Psoas muscle (tissue), 8 donors: Measurements from ENCODE around the gene RSRP1. TPM values are rescaled to one million over a fixed set of nuclear protein-coding genes. Genes with fewer than 3 reads are reported as not detected.
A peak's percentile ranks its signal among the peaks of the same experiment; 100 is the strongest.
"Not testable (repeated sequence)": the region's sequence is repeated elsewhere in the genome, so short reads cannot be mapped to it uniquely, and the experiment has no call there.

ENCODE experiments used
- ATAC-seq, 4 donors: fragments of 200-7000 bp; cut with Tn5 transposase; one replicate each; pipeline ENCODE4 v1.9.1; 2020; ENCODE audit warnings: moderate library complexity in 3 of 4, mild to moderate bottlenecking in 2 of 4
- DNase-seq, 2 donors: peaks; one replicate each; pipeline ENCODE4 v3.0.0-alpha.2; 2020
- H3K27ac ChIP-seq: fragments of 200-600 bp; one replicate; pipeline ENCODE4 v1.8.0; 2022
- H3K27me3 ChIP-seq, 3 donors: fragments of 200-600 bp in 1 of 3; one replicate each; pipeline versions ENCODE4 v1.6.1 to v1.8.0; 2013 to 2022; ENCODE audit warnings: low read length in 2 of 3, mild to moderate bottlenecking in 2 of 3, moderate library complexity in 1 of 3; ENCODE audit not compliant: insufficient read depth in 3 of 3
- H3K36me3 ChIP-seq, 2 donors: fragments of 200-600 bp in 1 of 2; one replicate each; pipeline versions ENCODE4 v1.6.1 to v1.8.0; 2013 to 2022; ENCODE audit warnings: low read depth in 1 of 2, mild to moderate bottlenecking in 1 of 2, moderate library complexity in 1 of 2; ENCODE audit not compliant: insufficient read depth in 1 of 2
- H3K4me1 ChIP-seq: fragments of 200-600 bp; one replicate; pipeline ENCODE4 v1.8.0; 2022
- H3K4me3 ChIP-seq: fragments of 200-600 bp; one replicate; pipeline ENCODE4 v1.8.0; 2022; ENCODE audit warnings: mild to moderate bottlenecking
- H3K9me3 ChIP-seq: fragments of 200-600 bp; one replicate; pipeline ENCODE4 v1.8.0; 2022
- WGBS, 3 donors: extraction: QIAGEN DNeasy Blood & Tissue Kit; methylation state at CpG; one replicate each; pipeline versions ENCODE4 v1.1.6 to v1.1.7; 2013; 5-methylcytosine and 5-hydroxymethylcytosine counted together
- intact Hi-C, 2 donors: fragments of 100-400 bp; cut with DNase I; formaldehyde crosslinking; loops; one replicate each; pipeline versions ENCODE4 v1.11.0 to v1.14.2; 2022
- polyA plus RNA-seq, 3 donors: library from polyadenylated mRNA; stranded (reverse); fragments of 200-250 nt; gene quantifications; one replicate each; pipeline ENCODE4 v1.2.3, GENCODE V29; 2013
- total RNA-seq, 4 donors: library from RNA; stranded (reverse); fragmentation: NEBNext Ultra II Directional in 2 of 4; extraction: Animal tissue kit (Norgen Biotek cat#: 25700) in 2 of 4; gene quantifications; one replicate each; pipeline versions ENCODE4 v1.2.1 to v1.2.4, GENCODE V29; 2021 to 2023
- donor health status: healthy with polysubstance abuse.
- donor health status: DM: no; HTN: no; CAD: no; lungs with moderate emphysema.
- donor health status: Bipolar disorder and iron deficiency.
- donor health status: healthy.
- donor health status: DM: yes; HTN: yes; CAD: no.
- donor health status: DM: no; HTN: no; CAD: no.
- donor health status: DM: no; HTN: no; CAD: no.
- donor health status: DM: yes; HTN: yes; CAD: no.

RSRP1 gene
- total and polyA plus RNA-seq, 7 donors = 9.6 to 36.5 (median 17.7) TPM

- ATAC-seq, H3K4me1 ChIP-seq, intact Hi-C loops, H3K4me3 ChIP-seq, H3K9me3 ChIP-seq, H3K36me3 ChIP-seq, H3K27me3 ChIP-seq, DNase-seq, H3K27ac ChIP-seq: not testable (repeated sequence)
- 45 to 50% (median 49%) methylated on average over 3 to 4 of the region's 8 CpGs for WGBS, 3 donors
Observed at GRCh38 chr1:25278790-25279189, 31.5 kb upstream of the RSRP1 start.

DNA sequence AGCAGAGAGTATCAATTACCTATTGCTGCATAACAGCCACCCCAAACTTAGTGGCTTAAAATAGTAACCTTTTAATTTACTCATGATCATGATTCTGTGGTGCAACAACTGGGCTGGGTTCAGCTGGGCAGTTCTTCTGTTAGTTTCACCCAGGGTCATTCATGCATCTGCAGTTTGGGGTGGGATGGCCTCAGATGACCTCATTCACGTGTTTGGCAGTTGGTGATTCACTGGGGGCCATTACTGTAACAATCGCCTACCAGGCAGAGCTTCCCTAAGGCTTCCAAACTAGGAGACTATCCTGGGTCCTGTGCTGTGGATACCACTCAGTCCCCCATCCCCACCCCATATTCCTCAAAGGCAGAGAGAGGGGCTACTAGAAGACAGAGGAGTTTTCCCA is 31.1 kb upstream of the RSRP1 start:
- H3K4me1 ChIP-seq, ATAC-seq, intact Hi-C loops, H3K9me3 ChIP-seq, H3K36me3 ChIP-seq, H3K4me3 ChIP-seq, H3K27me3 ChIP-seq, H3K27ac ChIP-seq, DNase-seq: not testable (repeated sequence)
- WGBS, 3 donors = 29 to 64% (median 49%) methylated on average over 2 of the region's 2 CpGs

- H3K27ac ChIP-seq, DNase-seq, H3K4me1 ChIP-seq, intact Hi-C loops, H3K27me3 ChIP-seq, H3K36me3 ChIP-seq, H3K9me3 ChIP-seq, ATAC-seq, H3K4me3 ChIP-seq: not testable (repeated sequence)
- 88 to 92% (median 89%) methylated on average over 1 of the region's 1 CpG for WGBS, 3 donors
Observed at GRCh38 chr1:25277295-25277694, 30.0 kb upstream of the RSRP1 start.

DNA sequence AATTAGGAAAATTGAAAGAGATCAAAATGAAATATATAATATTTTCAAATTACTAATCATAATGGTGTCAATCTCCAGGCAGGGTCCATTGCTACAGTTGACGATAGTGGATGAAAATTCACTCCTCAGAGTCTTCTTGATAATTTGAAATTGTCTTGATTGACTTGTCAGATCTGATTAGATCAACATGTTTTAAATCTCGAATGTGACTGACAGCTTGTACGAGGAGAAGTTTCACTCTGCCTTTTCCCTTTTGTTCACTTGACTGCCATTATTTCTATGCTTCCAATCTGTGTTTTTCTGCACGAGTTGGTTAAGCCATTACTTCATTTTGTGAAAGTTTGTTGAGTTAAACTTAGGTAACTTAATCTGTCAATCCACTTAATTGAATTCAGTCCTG is 28.4 kb upstream of the RSRP1 start:
- intact Hi-C loops = not testable (repeated sequence)

GRCh38 chr1:25272238-25272637 is 25.0 kb upstream of the RSRP1 start, which contains the start of gene RHD:
RHD (plus strand) TSS chr1:25272509; CDS start chr1:25272548, 39 bp downstream.
- 87 to 90% (median 88%) methylated on average over 8 of the region's 8 CpGs for WGBS, 3 donors

More for the DNA sequence above, 28.4 kb upstream of the RSRP1 start:
- not testable (repeated sequence) for H3K4me3 ChIP-seq, DNase-seq, ATAC-seq, H3K27me3 ChIP-seq, H3K4me1 ChIP-seq, H3K27ac ChIP-seq, H3K36me3 ChIP-seq, H3K9me3 ChIP-seq
- WGBS, 3 donors = 77 to 83% (median 77%) methylated on average over 4 of the region's 4 CpGs

GRCh38 chr1:25268143-25268760 is 21.0 kb upstream of the RSRP1 start:
- intact Hi-C loops, ATAC-seq, H3K9me3 ChIP-seq, H3K4me1 ChIP-seq, DNase-seq, H3K27me3 ChIP-seq, H3K36me3 ChIP-seq: not testable (repeated sequence)
- 38 to 42% (median 42%) methylated on average over 14 of the region's 14 CpGs for WGBS, 3 donors
- H3K4me3 ChIP-seq = peak overlapping the region; percentile 60
- H3K27ac ChIP-seq = peak overlapping the region; percentile 46

More at GRCh38 chr1:25272238-25272637, 25.0 kb upstream of the RSRP1 start, which contains the start of gene RHD:
- DNase-seq, H3K9me3 ChIP-seq, H3K27me3 ChIP-seq, H3K4me1 ChIP-seq, H3K36me3 ChIP-seq, H3K4me3 ChIP-seq, ATAC-seq, intact Hi-C loops, H3K27ac ChIP-seq: not testable (repeated sequence)

- WGBS, 3 donors = 0 to 1% (median 0%) methylated on average over 31 to 37 of the region's 56 CpGs
- H3K36me3 ChIP-seq, H3K4me1 ChIP-seq, intact Hi-C loops, H3K9me3 ChIP-seq, H3K27me3 ChIP-seq: not testable (repeated sequence)
- Histone ChIP-seq H3K4me3 (peak overlapping the region; percentile 60), H3K27ac (peak overlapping the region; percentile 75)
- ATAC-seq (peak; percentile 94 to 98 (median 98)), DNase-seq (peak in 1 of 2 donors; percentile 84)
Observed at GRCh38 chr1:25267288-25268142, 20.3 kb upstream of the RSRP1 start.

- H3K27me3 ChIP-seq, DNase-seq, intact Hi-C loops, H3K27ac ChIP-seq, H3K9me3 ChIP-seq, H3K4me1 ChIP-seq: not testable (repeated sequence)
- Histone ChIP-seq H3K36me3 (peaks cover 0 to 12% of the 10 kb centered on the region in 2 donors), H3K4me3 (peak overlapping the region; percentile 60)
- peak; percentile 58 to 86 (median 81) for ATAC-seq
- 1 to 2% (median 1%) methylated on average over 14 to 22 of the region's 45 CpGs for WGBS, 3 donors
Observed at GRCh38 chr1:25266554-25267287, 19.5 kb upstream of the RSRP1 start.

GRCh38 chr1:25260336-25260735 is 13.1 kb upstream of the RSRP1 start:
- WGBS, 3 donors = 85 to 88% (median 85%) methylated on average over 3 of the region's 3 CpGs
- ATAC-seq, intact Hi-C loops: not testable (repeated sequence)

DNA sequence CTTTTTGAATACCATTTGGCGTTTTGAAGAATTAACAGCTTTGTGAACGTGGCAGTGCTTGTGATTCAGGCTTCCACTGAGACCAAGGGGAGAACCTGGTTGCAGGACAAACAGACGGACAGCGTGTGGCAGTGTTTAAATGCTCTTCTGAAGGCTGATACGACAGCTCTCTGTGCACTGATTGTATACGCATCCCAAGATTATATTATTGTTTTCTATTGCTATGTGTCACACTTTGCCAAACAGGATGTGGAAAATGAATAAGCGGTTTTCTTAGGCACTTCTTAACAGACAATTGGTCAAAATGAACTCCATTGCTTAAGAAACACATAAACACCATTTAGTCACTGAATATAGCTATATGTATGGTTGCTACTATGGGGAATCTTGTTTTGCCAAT is 12.6 kb upstream of the RSRP1 start:
- Histone ChIP-seq H3K4me1 (peaks cover 24% of the 10 kb centered on the region), H3K36me3 (peaks cover 0 to 12% of the 10 kb centered on the region in 2 donors)
- WGBS, 3 donors = 66 to 75% (median 73%) methylated on average over 4 to 7 of the region's 7 CpGs
- H3K4me3 ChIP-seq, DNase-seq, H3K9me3 ChIP-seq, intact Hi-C loops, H3K27ac ChIP-seq, H3K27me3 ChIP-seq, ATAC-seq: not testable (repeated sequence)

More at GRCh38 chr1:25260336-25260735, 13.1 kb upstream of the RSRP1 start:
- H3K36me3 ChIP-seq = peaks cover 0 to 12% of the 10 kb centered on the region in 2 donors
- not testable (repeated sequence) for H3K27me3 ChIP-seq, DNase-seq, H3K4me3 ChIP-seq, H3K27ac ChIP-seq, H3K9me3 ChIP-seq
- H3K4me1 ChIP-seq = peaks cover 24% of the 10 kb centered on the region
